SK-N-SH (cell line): Measurements from ENCODE around the gene TLE1. TPM values are rescaled to one million over a fixed set of nuclear protein-coding genes. Genes with fewer than 3 reads are reported as not detected.
A peak's percentile ranks its signal among the peaks of the same experiment; 100 is the strongest.

ENCODE experiments used
- CHD2 ChIP-seq: fragments of 150-350 bp; IDR thresholded peaks from 2 replicates; pipeline ENCODE4 v1.6.1; 2018; ENCODE audit warnings: low read length; ENCODE audit not compliant: partially characterized antibody
- ELF1 ChIP-seq: IDR thresholded peaks from 2 replicates; pipeline ENCODE4 v1.4.0; 2012
- EP300 ChIP-seq, 2 experiments: IDR thresholded peaks; 2 replicates each; pipeline versions ENCODE4 v1.4.0 to v1.6.1; 2012; ENCODE audit warnings: borderline replicate concordance in 1 of 2, low read depth in 1 of 2, low read length in 1 of 2
- FOSL2 ChIP-seq: IDR thresholded peaks from 2 replicates; pipeline ENCODE4 v1.4.0; 2012; ENCODE audit warnings: low read depth, mild to moderate bottlenecking, moderate library complexity, borderline replicate concordance
- FOXJ3 ChIP-seq: sonication (generic); formaldehyde crosslinking; IDR thresholded peaks from 2 replicates; pipeline ENCODE4 v1.5.1; 2020; ENCODE audit warnings: mild to moderate bottlenecking, missing genetic modification reagents
- FOXM1 ChIP-seq: IDR thresholded peaks from 2 replicates; pipeline ENCODE4 v1.4.0; 2012; ENCODE audit warnings: low read depth, mild to moderate bottlenecking
- GABPA ChIP-seq: IDR thresholded peaks from 2 replicates; pipeline ENCODE4 v1.4.0; 2012; ENCODE audit warnings: low read depth, mild to moderate bottlenecking
- GATA2 ChIP-seq: sonication (generic); formaldehyde crosslinking; IDR thresholded peaks from 2 replicates; pipeline ENCODE4 v1.5.0; 2020; ENCODE audit warnings: mild to moderate bottlenecking, missing genetic modification reagents
- MAX ChIP-seq: IDR thresholded peaks from 2 replicates; pipeline ENCODE4 v1.4.0; 2012; ENCODE audit warnings: low read depth
- MEF2A ChIP-seq: IDR thresholded peaks from 2 replicates; pipeline ENCODE4 v1.4.0; 2012; ENCODE audit warnings: low read depth, borderline replicate concordance
- NFIC ChIP-seq: IDR thresholded peaks from 2 replicates; pipeline ENCODE4 v1.4.0; 2012; ENCODE audit warnings: borderline replicate concordance
- POLR2AphosphoS5 ChIP-seq: IDR thresholded peaks from 2 replicates; pipeline ENCODE4 v1.6.1; 2012; ENCODE audit warnings: low read depth, low read length
- RAD21 ChIP-seq: IDR thresholded peaks from 2 replicates; pipeline ENCODE4 v1.6.1; 2012; ENCODE audit warnings: mild to moderate bottlenecking, low read length
- REST ChIP-seq: IDR thresholded peaks from 2 replicates; pipeline ENCODE4 v1.6.1; 2012; ENCODE audit warnings: mild to moderate bottlenecking, low read depth, low read length, moderate library complexity
- RXRA ChIP-seq: IDR thresholded peaks from 2 replicates; pipeline ENCODE4 v1.4.0; 2012; ENCODE audit warnings: low read depth, mild to moderate bottlenecking, borderline replicate concordance
- SIN3A ChIP-seq: IDR thresholded peaks from 2 replicates; pipeline ENCODE4 v1.6.1; 2012; ENCODE audit warnings: low read depth, mild to moderate bottlenecking, low read length, moderate library complexity, borderline replicate concordance
- SMC3 ChIP-seq: IDR thresholded peaks from 2 replicates; pipeline ENCODE4 v1.6.1; 2012; ENCODE audit warnings: low read depth, low read length, improper control_type of control experiment
- TAF1 ChIP-seq: IDR thresholded peaks from 2 replicates; pipeline ENCODE4 v1.6.1; 2012; ENCODE audit warnings: low read depth, mild to moderate bottlenecking, low read length, moderate library complexity, borderline replicate concordance
- TCF12 ChIP-seq: IDR thresholded peaks from 2 replicates; pipeline ENCODE4 v1.4.0; 2012
- ZBTB33 ChIP-seq: IDR thresholded peaks from 2 replicates; pipeline ENCODE4 v1.4.0; 2012; ENCODE audit warnings: low read depth, borderline replicate concordance
- polyA plus RNA-seq, 3 experiments: library from polyadenylated mRNA; depleted of rRNA; stranded (reverse); fragments of >200 nt; gene quantifications; 2 replicates each; pipeline ENCODE4 v1.2.3, GENCODE V29; 2012
- TF ChIP-seq, protein P1 (sequence below): IDR thresholded peaks from 2 replicates; pipeline ENCODE4 v1.4.0; 2012; ENCODE audit warnings: low read depth, borderline replicate concordance
- TF ChIP-seq, protein P2 (sequence below): fragments of 150-350 bp; IDR thresholded peaks from 2 replicates; pipeline ENCODE4 v1.6.1; 2017; ENCODE audit warnings: antibody characterized with exemption, low read length, low read depth, borderline replicate concordance

TLE1 gene
- polyA plus RNA-seq, 1 of the 3 experiments (the other 2 are of a cell fraction) = 33.0 TPM

DNA sequence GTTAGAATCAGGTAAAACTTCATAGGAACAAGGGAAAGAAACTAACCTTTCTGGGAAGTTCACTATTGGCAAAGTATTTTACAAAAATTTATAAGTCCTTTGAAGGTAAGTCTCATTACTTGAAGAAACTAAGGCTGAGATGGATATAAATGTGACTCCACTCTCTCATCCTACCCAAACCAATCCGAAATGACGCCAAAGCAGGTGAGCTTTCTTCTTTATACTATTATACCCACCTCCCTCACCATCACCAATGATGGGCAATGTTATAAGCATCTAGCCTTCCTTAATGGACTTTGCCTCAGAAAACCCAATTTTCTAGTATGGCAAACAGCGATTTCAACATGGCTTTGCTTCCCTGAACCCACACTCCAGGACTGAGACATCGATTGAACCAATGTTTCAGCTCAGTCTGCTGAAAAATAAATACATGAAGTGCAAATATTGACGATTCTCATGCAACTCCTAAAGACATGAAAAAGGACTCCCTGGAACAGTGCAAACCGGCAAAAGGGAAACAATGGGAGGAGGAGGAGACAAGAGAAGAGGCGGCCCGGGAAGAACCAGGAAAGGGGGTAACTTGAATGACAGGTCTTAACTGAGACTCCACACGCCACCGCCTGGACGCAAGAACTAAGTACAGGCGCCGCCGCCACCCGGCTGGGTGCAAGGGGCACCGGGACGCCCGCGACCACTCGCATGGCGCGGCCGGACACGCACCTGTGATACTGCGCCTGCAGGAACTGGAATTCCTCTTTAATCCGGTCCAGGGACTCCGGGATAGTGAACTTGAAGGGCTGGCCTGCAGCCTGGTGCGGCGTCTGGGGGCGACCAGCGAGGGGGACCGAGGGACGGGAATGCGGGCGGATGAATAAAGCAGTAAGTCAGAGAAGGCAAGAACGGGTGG, 2.5 kb downstream of the TLE1 start (continued):
- TF ChIP-seq ZBTB33 = no peak
- TF ChIP-seq REST = no peak
- no peak for TF ChIP-seq FOXM1
- no peak for TF ChIP-seq FOSL2
- no peak for TF ChIP-seq SIN3A
- TF ChIP-seq, protein P1, sequence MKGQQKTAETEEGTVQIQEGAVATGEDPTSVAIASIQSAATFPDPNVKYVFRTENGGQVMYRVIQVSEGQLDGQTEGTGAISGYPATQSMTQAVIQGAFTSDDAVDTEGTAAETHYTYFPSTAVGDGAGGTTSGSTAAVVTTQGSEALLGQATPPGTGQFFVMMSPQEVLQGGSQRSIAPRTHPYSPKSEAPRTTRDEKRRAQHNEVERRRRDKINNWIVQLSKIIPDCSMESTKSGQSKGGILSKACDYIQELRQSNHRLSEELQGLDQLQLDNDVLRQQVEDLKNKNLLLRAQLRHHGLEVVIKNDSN = no peak
- no peak for TF ChIP-seq ELF1
- no peak for TF ChIP-seq TAF1
- TF ChIP-seq MAX = no peak
- no peak for TF ChIP-seq GATA2 (CRISPR knock-in tag)
- TF ChIP-seq POLR2AphosphoS5 = no peak
- no peak for TF ChIP-seq RXRA
- TF ChIP-seq RAD21 = peak; percentile 78
- TF ChIP-seq, protein P2, sequence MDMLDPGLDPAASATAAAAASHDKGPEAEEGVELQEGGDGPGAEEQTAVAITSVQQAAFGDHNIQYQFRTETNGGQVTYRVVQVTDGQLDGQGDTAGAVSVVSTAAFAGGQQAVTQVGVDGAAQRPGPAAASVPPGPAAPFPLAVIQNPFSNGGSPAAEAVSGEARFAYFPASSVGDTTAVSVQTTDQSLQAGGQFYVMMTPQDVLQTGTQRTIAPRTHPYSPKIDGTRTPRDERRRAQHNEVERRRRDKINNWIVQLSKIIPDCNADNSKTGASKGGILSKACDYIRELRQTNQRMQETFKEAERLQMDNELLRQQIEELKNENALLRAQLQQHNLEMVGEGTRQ = no peak
- TF ChIP-seq NFIC = no peak
- TF ChIP-seq SMC3 = peak; percentile 75
- TF ChIP-seq MEF2A = no peak
- TF ChIP-seq GABPA = no peak
- no peak; the same call in 1 of the 2 replicates for TF ChIP-seq FOXJ3 (CRISPR knock-in tag)
- TF ChIP-seq TCF12 = no peak
- peak; percentile 14 for TF ChIP-seq CHD2
- TF ChIP-seq EP300 (IDR thresholded peaks at IDR 0.05; ENCODE audit: borderline replicate concordance in 1 of 2, low read depth in 1 of 2, low read length in 1 of 2) = no peak
